ENCODE data around the gene FNDC11. TPM values are rescaled to one million over a fixed set of nuclear protein-coding genes. Genes with fewer than 3 reads are reported as not detected.

The FNDC11 gene
- total RNA-seq, 1 experiment from 2014 or later, result 2.5 TPM

GRCh38 chr20:63522091-63522868 is 31.7 kb upstream of the FNDC11 start:
- Histone ChIP-seq H4K8ac (replicated peaks; ENCODE audit: insufficient read length, low read depth, low read length) (no peak overlapping the region), H2AFZ (ENCODE audit: low read length) (no peak overlapping the region), H3K27ac (ENCODE audit: insufficient read length, low read depth, low read length) (no peak overlapping the region), H3K14ac (ENCODE audit: insufficient read depth, low read length) (no peak overlapping the region), H4K5ac (ENCODE audit: insufficient read length, low read depth, low read length) (no peak overlapping the region), H4K91ac (ENCODE audit: insufficient read length, low read depth, low read length) (no peak overlapping the region), H2AK5ac (ENCODE audit: insufficient read length, low read length) (no peak overlapping the region), H3K9ac (ENCODE audit: extremely low read depth, insufficient read length, low read length) (no peak overlapping the region), H2BK12ac (ENCODE audit: insufficient read length, low read depth, low read length) (no peak overlapping the region), H2BK20ac (ENCODE audit: low read depth, low read length, poor library complexity, severe bottlenecking) (no peak overlapping the region), H3K23ac (ENCODE audit: insufficient read length, low read depth, low read length) (no peak overlapping the region), H3K18ac (ENCODE audit: insufficient read length, low read depth, low read length) (no peak overlapping the region), H2BK120ac (ENCODE audit: low read depth, low read length, poor library complexity, severe bottlenecking) (no peak overlapping the region), H3K79me1 (ENCODE audit: insufficient read depth, low read depth, low read length, poor library complexity, severe bottlenecking) (peaks cover 4% of the 10 kb centered on the region), H2BK15ac (ENCODE audit: low read depth, low read length) (no peak overlapping the region), H3K79me2 (ENCODE audit: insufficient read depth, low read length) (no peaks in the 10 kb centered on the region; the same call in 1 of the 2 replicates), H3K4ac (ENCODE audit: low read depth, low read length) (no peak overlapping the region), H3K9me3 (ENCODE audit: control insufficient read depth, low read depth, low read length) (no peaks in the 10 kb centered on the region), H3K4me2 (ENCODE audit: insufficient read depth, insufficient read length, low read length) (no peak overlapping the region), H3K56ac (ENCODE audit: insufficient read length, low read depth, low read length) (no peak overlapping the region), H3K27me3 (ENCODE audit: insufficient read depth, low read length) (no peaks in the 10 kb centered on the region), H2BK5ac (ENCODE audit: insufficient read length, low read length) (no peak overlapping the region), H3K23me2 (ENCODE audit: insufficient read length, low read depth, low read length, poor library complexity, severe bottlenecking) (peaks cover 10% of the 10 kb centered on the region), H3K4me1 (ENCODE audit: insufficient read depth, low read length) (no peaks in the 10 kb centered on the region; the same call in 1 of the 2 replicates), H3T11ph (ENCODE audit: low read length) (no peak overlapping the region), H4K20me1 (ENCODE audit: control insufficient read depth, insufficient read depth, insufficient read length) (no peaks in the 10 kb centered on the region)
- TF ChIP-seq, protein P1, sequence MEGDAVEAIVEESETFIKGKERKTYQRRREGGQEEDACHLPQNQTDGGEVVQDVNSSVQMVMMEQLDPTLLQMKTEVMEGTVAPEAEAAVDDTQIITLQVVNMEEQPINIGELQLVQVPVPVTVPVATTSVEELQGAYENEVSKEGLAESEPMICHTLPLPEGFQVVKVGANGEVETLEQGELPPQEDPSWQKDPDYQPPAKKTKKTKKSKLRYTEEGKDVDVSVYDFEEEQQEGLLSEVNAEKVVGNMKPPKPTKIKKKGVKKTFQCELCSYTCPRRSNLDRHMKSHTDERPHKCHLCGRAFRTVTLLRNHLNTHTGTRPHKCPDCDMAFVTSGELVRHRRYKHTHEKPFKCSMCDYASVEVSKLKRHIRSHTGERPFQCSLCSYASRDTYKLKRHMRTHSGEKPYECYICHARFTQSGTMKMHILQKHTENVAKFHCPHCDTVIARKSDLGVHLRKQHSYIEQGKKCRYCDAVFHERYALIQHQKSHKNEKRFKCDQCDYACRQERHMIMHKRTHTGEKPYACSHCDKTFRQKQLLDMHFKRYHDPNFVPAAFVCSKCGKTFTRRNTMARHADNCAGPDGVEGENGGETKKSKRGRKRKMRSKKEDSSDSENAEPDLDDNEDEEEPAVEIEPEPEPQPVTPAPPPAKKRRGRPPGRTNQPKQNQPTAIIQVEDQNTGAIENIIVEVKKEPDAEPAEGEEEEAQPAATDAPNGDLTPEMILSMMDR (conservative IDR thresholded peaks at IDR 0.05), result no peak
- H3K4me1 Mint-ChIP-seq, result peaks cover 2 to 25% of the 10 kb centered on the region in 2 experiments; a peak in 3 of 4 replicates
- H3K36me3 Mint-ChIP-seq (ENCODE audit: insufficient read depth in 1 of 3, low read depth in 3 of 3), result peaks cover 20 to 42% (median 22%) of the 10 kb centered on the region in 3 experiments; a peak in 6 of 7 replicates
- H3K4me3 Mint-ChIP-seq, result peak overlapping the region; percentile 73 to 84
- no peak for DNase-seq
- no peak overlapping the region for H3K27ac Mint-ChIP-seq
- H3K27me3 Mint-ChIP-seq (ENCODE audit: low read depth), result peaks cover 7% of the 10 kb centered on the region
- H3K9me3 Mint-ChIP-seq, result peaks cover 7 to 13% of the 10 kb centered on the region in 2 experiments; a peak in 4 of 5 replicates
- no CpG with 5 or more reads among the region's 13 CpGs for WGBS (ENCODE audit: extremely low coverage, insufficient read length, low lambda C conversion rate)
